Fibroblast of the conjunctiva (primary cell): ENCODE measurements around the gene BCAN.

Experiments
- DNase-seq: peaks from one replicate; pipeline ENCODE4 v3.0.0-alpha.2; 2010; ENCODE audit warnings: low read depth

BCAN gene

GRCh38 chr1:156677616-156678596 lies 36.0 kb downstream of the BCAN start:
- peak; percentile 85 for DNase-seq

DNA sequence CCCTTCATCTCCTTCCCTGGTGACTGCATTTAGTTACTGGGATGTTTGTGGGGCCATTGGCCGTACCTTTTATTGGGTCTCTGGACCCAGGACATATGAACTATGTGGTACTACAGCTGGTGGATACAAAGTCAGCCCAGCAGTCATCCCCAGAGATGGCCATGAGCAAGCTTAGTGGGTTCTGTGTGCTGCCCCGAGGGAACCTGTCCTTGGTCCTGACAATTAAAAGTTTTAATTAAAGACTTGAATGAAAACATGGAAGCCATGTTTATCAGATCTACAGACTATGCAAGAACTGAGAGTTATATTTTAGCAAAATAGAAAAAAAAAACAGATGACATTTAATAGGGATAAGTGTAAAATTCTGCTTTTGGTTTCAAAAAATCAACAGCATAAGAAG lies 38.1 kb downstream of the BCAN start:
- no peak for DNase-seq

DNA sequence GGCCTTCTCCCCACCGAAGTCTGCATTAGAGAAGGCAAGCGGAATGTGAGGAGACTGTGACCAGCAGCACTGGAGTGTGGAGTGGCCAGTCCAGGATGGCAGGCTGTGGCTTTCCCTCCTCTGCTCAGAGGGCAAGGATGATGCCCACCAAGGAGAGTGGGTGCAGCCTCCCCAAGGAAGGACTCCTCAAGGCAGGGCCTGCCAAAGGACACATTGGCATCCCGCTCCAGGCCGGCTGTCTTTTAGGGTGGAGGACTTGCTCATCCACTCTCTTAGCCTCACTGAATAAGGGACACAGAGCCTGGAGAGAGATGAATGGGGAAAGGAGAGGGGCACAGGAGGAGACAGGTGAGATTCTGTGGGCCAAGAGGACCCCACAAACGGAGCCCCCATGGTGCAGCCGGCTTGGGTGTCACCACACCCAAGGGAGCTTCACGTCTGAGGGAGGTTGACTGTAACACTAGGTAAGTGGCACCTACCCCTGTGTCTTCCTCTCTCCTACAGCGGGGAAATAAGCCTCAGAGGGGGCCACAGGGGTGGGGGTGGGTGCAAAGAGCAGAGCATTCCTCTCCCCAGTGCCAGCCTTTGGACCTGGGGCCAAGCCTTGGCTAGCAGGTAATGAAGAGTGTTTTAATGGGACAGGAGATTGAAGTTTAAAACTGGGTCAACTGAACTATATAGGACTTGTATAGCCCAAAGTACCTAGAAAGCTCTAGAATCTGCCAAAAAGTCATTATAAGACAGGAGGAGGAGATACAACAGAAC lies 39.5 kb downstream of the BCAN start:
- DNase-seq = no peak

DNA sequence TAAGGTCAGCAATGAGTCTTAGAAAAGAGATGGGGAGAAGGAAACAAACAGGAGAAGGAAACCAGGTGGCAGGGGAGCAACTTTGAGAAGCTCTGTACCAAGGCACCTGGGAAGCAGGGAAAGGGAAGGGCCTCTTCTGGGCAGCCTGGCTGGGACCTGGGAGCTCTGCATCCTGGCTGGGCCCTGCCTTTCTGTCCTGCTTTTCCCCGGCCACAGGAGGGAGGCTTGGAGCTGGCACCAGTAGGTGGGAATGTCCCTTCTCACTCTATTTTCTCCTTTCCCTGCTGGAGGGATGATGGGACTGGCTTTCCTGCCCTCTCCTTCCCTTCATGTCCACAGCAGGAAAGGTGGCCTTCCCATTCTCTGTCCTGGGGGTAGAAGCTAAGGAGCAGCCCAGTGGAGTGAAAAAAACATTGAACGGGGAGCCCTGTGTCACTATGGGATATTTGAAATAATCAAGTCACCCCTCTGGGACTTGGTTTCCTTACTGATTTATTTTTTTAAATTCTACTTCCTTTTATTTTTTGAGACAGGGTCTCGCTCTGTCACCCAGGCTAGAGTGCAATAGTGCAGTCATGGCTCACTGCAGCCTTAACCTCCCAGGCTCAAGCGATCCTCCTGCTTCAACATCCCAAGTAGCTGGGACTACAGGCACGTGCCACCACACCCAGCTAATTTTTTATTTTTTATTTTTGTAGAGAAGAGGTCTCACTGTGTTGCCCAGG lies 40.4 kb downstream of the BCAN start:
- DNase-seq = no peak

- no peak for DNase-seq
Observed at GRCh38 chr1:156684227-156684782, 42.4 kb downstream of the BCAN start.

GRCh38 chr1:156689035-156689952 lies 47.4 kb downstream of the BCAN start:
- peak; percentile 79 for DNase-seq

- no peak for DNase-seq
Observed at GRCh38 chr1:156689953-156690674, 48.2 kb downstream of the BCAN start.

DNA sequence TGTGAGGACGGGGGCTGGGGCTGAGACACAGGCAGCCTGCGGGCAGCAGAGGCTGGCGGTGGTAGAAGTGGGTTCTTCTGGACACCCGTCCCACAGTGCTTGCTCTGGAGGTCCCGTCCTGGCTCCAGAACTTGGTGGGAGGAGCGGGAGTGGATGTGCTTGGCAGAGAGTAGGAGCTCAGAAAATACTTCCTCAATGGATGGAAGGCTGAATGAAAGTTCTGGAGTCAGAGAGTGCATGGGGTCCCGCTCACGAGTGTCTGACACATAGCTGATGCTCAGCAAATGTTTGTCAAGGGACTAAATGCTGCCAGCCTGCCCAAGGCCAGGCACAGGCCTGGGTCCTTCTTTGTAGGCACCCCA lies 48.7 kb downstream of the BCAN start:
- DNase-seq = no peak

GRCh38 chr1:156691191-156691590 lies 49.3 kb downstream of the BCAN start:
- DNase-seq = no peak

DNA sequence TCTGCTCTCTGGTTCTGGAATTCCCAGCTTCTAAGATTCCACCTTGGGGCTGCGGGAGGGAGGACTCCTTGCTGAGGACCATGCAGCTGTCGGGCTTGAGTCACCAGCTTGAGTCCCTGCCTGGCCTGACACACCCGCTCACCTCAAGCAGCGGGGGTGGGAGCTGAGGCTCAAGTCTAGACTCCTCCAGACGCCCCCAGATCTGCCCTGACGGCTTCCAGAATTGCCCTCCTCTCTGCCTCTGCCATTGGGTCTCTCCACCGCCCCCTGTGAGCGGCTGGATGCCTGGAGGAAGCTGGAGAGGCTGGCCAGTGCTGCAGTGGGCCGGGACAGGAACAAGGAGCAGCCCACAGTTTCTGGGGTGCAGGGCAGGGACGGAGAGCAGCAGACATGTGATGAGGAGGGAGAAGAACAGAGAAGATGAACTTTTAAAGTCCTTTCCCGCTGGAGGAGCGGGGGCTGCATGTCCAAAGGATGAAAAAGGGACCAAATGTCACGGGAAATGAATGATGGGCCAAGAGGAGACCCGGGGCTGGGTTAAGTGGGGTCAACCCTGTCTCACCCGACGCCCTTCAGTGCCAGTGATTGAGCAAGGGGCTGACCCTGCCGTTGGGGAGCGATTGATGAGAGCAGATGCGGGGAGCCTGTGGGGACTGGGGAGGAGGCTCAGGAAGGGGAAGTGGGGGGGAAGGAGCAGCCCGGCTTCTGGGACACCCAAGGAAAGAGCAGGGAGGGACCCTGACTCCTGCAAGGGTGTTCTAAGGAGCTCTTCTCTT lies 49.9 kb downstream of the BCAN start:
- no peak for DNase-seq

DNA sequence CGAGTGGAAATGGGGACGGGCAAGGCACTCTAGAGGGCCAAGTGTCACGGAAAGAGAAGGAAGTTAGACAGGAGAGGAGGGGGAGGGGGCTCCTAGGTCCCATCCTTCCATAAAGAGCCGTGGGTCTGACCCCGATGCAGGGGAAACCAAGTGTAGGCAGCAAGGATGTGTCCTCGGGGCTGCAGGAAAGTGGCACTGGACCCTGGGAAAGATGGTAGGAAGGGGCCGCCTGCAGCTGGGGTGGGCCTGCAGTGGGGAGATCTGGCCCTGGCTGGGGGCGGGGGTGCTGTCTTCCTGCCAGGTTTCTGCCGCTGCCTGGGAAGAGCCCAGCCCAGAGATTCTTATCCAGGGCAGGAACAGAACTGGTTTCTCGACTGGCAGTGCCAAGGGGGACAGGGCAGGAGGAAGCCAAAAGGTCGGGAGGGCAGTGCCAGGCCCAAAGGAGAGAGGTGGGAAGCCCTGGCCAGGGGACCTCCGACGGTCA lies 50.6 kb downstream of the BCAN start:
- DNase-seq = no peak

- DNase-seq = no peak
Observed at GRCh38 chr1:156692925-156693847, 51.3 kb downstream of the BCAN start.

DNA sequence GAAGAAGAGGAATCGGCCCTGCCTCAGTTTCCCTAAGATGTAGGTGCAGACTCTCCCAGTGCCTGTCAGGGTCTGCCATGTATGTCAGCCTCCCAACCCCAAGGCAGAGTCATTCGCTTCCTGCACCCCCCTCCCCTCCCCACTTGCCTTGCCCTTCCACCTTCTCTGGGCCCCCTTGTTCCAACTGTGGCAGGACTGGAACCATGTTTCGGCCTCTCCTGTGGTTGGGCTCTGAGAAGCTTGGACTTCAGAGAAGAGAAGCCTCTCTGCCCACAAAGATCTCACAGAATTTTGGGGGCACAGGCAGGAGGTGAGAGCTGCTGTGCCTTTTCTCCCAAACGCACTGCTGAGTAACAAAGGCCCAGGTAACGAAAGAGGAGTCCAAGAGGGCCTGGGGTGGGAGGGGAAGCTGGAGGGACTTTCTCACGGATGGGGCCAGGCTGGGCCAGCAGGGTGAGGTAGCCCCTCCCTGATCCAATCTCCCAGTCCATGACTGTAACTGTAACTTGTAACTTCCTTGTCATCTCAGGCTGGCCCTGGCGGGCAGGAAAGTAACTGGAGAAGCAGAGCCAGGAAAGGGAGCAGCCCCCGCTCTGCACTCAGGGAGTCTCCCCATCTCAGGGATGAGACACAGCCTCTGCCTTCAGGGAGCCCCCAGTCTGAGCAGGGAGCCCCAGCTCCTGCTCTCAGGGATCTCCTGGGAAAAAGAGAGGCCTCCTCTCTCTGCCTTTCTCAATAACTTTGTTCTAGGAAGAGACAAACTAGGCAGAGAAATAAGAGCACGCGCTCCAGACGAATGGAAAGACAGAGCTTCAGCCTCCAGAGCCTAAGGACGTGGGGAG lies 52.2 kb downstream of the BCAN start:
- no peak for DNase-seq

- no peak for DNase-seq
Observed at GRCh38 chr1:156694690-156694962, 52.7 kb downstream of the BCAN start.

DNA sequence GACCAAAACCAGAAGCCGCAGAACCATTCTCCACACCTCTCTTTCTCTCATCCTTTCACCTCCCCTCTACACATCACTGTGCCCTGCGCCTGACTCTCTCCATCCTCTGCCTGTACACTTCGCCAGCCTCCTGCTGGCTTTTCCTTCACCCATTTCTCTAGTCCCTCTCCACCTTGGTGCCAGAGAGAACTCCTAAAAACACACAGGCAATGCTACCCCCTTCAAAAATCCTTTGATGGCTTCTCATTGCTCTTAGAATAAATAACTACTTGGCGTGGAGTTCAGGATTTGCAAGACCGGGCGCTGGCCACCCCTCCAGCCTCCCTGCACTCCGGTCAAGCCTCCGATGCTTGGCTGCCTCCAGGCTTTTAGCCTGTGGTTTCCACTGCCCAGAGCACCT lies 54.8 kb downstream of the BCAN start:
- DNase-seq = no peak

DNA sequence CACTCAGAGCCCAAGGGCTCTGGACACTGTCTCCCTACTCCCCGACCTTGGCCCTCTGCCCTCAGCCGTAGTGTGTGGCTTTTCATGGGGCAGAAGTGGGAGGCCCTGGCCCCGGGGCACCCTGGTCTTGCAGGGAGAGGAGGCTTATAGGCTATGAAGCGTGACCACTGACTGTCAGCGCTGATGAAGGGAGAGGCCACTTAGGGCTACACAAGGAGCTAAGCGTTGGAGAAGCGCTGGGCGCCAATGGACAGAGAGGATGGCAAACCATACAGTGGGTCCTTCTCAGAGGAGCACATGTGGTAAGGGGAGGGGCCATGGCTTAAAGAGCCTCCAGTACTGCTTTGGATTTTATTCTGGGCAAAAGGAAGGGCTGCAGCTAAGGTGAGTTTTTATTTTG lies 55.6 kb downstream of the BCAN start:
- DNase-seq = no peak

GRCh38 chr1:156698995-156699394 lies 57.1 kb downstream of the BCAN start:
- DNase-seq = no peak
